22Rv1 (cell line): ENCODE measurements around the gene NRXN3.

Source experiments
- ZFX ChIP-seq: fragments of 450-650 bp; IDR thresholded peaks from 2 replicates; pipeline ENCODE4 v1.6.1; 2017; ENCODE audit warnings: antibody characterized with exemption, borderline replicate concordance
- TF ChIP-seq, protein P1 (sequence below): fragments of 450-650 bp; IDR thresholded peaks from 2 replicates; pipeline ENCODE4 v1.5.1; 2017; ENCODE audit warnings: mild to moderate bottlenecking

DNA sequence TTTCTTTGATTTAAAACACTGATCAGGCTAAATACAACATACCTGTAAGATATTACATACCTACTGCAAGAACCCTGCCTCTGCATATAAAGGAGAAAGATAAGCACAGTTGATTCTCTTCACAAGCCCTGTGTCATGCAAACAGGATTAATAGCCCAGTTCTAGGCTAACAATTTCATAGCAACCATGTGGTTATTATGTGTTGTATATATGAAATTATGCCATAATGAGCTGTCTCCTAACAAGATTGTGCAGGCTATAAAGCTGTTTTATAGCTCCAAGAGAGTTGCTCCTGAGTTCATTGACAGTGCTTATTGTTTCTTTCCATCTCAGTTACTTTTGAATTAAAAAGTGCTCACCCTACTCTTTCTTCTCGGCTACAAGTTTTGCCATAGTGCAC is 1431.9 kb downstream of the NRXN3 start:
- TF ChIP-seq, protein P1, sequence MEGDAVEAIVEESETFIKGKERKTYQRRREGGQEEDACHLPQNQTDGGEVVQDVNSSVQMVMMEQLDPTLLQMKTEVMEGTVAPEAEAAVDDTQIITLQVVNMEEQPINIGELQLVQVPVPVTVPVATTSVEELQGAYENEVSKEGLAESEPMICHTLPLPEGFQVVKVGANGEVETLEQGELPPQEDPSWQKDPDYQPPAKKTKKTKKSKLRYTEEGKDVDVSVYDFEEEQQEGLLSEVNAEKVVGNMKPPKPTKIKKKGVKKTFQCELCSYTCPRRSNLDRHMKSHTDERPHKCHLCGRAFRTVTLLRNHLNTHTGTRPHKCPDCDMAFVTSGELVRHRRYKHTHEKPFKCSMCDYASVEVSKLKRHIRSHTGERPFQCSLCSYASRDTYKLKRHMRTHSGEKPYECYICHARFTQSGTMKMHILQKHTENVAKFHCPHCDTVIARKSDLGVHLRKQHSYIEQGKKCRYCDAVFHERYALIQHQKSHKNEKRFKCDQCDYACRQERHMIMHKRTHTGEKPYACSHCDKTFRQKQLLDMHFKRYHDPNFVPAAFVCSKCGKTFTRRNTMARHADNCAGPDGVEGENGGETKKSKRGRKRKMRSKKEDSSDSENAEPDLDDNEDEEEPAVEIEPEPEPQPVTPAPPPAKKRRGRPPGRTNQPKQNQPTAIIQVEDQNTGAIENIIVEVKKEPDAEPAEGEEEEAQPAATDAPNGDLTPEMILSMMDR: no peak
- no peak for TF ChIP-seq ZFX
